HL-60 (cell line): Measurements from ENCODE around the gene TAF4.

Source experiments
- DNase-seq, 2 experiments: peaks; one replicate each; pipeline ENCODE4 v3.0.0-alpha.2; 2010 to 2020; ENCODE audit warnings: low read depth in 1 of 2, low spot score in 1 of 2
- H3K27ac ChIP-seq: fragments of 250-450 bp; sonication (Bioruptor Pico); replicated peaks from 2 replicates; pipeline ENCODE4 v1.5.1; 2020; ENCODE audit warnings: mild to moderate bottlenecking, moderate library complexity
- H3K27me3 ChIP-seq: fragments of 250-450 bp; sonication (Bioruptor Pico); 2 replicates; pipeline ENCODE4 v1.5.1; 2021; ENCODE audit warnings: mild to moderate bottlenecking, moderate library complexity; ENCODE audit not compliant: insufficient read depth, poor library complexity, severe bottlenecking
- H3K4me3 ChIP-seq: replicated peaks from 2 replicates; pipeline ENCODE4 v1.5.1; 2011; ENCODE audit warnings: mild to moderate bottlenecking, control low read depth, low read length; ENCODE audit not compliant: insufficient read depth
- GABPA ChIP-seq: IDR thresholded peaks from 2 replicates; pipeline ENCODE4 v1.6.1; 2012; ENCODE audit warnings: low read depth
- POLR2AphosphoS5 ChIP-seq: IDR thresholded peaks from 2 replicates; pipeline ENCODE4 v1.6.1; 2012; ENCODE audit warnings: low read depth
- SPI1 ChIP-seq: IDR thresholded peaks from 2 replicates; pipeline ENCODE4 v1.6.1; 2012; ENCODE audit warnings: low read depth, mild to moderate bottlenecking, borderline replicate concordance
- TF ChIP-seq, protein P1 (sequence below): IDR thresholded peaks from 2 replicates; pipeline ENCODE4 v1.6.1; 2012; ENCODE audit warnings: low read depth; ENCODE audit not compliant: insufficient replicate concordance
- TF ChIP-seq, protein P2 (sequence below): IDR thresholded peaks from one replicate; pipeline ENCODE4 v1.5.1; 2011; ENCODE audit warnings: low read length, control low read depth, inconsistent platforms; ENCODE audit not compliant: insufficient read depth

TAF4 gene

GRCh38 chr20:62059401-62059800, 6.3 kb downstream of the TAF4 start:
- Histone ChIP-seq H3K27ac (no peak overlapping the region), H3K4me3 (no peak overlapping the region), H3K27me3 (no peaks in the 10 kb centered on the region)
- DNase-seq: no peak
- TF ChIP-seq, protein P1, sequence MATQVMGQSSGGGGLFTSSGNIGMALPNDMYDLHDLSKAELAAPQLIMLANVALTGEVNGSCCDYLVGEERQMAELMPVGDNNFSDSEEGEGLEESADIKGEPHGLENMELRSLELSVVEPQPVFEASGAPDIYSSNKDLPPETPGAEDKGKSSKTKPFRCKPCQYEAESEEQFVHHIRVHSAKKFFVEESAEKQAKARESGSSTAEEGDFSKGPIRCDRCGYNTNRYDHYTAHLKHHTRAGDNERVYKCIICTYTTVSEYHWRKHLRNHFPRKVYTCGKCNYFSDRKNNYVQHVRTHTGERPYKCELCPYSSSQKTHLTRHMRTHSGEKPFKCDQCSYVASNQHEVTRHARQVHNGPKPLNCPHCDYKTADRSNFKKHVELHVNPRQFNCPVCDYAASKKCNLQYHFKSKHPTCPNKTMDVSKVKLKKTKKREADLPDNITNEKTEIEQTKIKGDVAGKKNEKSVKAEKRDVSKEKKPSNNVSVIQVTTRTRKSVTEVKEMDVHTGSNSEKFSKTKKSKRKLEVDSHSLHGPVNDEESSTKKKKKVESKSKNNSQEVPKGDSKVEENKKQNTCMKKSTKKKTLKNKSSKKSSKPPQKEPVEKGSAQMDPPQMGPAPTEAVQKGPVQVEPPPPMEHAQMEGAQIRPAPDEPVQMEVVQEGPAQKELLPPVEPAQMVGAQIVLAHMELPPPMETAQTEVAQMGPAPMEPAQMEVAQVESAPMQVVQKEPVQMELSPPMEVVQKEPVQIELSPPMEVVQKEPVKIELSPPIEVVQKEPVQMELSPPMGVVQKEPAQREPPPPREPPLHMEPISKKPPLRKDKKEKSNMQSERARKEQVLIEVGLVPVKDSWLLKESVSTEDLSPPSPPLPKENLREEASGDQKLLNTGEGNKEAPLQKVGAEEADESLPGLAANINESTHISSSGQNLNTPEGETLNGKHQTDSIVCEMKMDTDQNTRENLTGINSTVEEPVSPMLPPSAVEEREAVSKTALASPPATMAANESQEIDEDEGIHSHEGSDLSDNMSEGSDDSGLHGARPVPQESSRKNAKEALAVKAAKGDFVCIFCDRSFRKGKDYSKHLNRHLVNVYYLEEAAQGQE: no peak
- TF ChIP-seq POLR2AphosphoS5: no peak
- TF ChIP-seq, protein P2, sequence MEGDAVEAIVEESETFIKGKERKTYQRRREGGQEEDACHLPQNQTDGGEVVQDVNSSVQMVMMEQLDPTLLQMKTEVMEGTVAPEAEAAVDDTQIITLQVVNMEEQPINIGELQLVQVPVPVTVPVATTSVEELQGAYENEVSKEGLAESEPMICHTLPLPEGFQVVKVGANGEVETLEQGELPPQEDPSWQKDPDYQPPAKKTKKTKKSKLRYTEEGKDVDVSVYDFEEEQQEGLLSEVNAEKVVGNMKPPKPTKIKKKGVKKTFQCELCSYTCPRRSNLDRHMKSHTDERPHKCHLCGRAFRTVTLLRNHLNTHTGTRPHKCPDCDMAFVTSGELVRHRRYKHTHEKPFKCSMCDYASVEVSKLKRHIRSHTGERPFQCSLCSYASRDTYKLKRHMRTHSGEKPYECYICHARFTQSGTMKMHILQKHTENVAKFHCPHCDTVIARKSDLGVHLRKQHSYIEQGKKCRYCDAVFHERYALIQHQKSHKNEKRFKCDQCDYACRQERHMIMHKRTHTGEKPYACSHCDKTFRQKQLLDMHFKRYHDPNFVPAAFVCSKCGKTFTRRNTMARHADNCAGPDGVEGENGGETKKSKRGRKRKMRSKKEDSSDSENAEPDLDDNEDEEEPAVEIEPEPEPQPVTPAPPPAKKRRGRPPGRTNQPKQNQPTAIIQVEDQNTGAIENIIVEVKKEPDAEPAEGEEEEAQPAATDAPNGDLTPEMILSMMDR: no peak
- no peak for TF ChIP-seq SPI1

DNA sequence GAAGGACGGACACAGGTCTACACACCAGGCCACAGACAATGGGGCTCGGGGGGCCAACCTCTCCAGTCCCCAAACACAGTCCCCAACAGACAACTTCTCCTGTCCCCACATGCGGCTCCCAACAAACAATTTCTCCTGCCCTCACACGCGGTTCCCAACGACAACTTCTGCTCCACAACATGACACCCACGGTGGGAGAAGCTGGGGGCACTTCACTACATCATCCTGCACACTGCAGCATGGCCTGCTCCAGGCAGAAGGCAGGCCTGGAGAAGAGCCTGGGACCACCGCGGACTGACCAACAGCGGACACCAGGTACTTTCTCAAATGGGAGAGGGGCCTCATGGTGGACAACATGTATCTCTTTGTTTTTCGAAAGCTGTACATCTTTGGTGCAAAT, 6.7 kb downstream of the TAF4 start:
- TF ChIP-seq SPI1 (no peak), POLR2AphosphoS5 (no peak), GABPA (no peak)
- TF ChIP-seq, protein P2: no peak
- TF ChIP-seq, protein P1: no peak
- H3K4me3 ChIP-seq: no peak overlapping the region
- DNase-seq: no peak

GRCh38 chr20:62056975-62057374, 8.7 kb downstream of the TAF4 start:
- TF ChIP-seq GABPA: no peak
- TF ChIP-seq POLR2AphosphoS5: no peak
- TF ChIP-seq, protein P1: no peak
- TF ChIP-seq, protein P2: no peak
- no peak for TF ChIP-seq SPI1
- no peak overlapping the region for H3K27ac ChIP-seq
- no peak for DNase-seq
- no peak overlapping the region for H3K4me3 ChIP-seq
- no peaks in the 10 kb centered on the region for H3K27me3 ChIP-seq

More for the DNA sequence above, 6.7 kb downstream of the TAF4 start:
- no peak overlapping the region for H3K27ac ChIP-seq
- H3K27me3 ChIP-seq: no peaks in the 10 kb centered on the region
